GM18498 (cell line): Measurements from ENCODE around the gene SEPTIN2.
"Not testable (repeated sequence)": the region's sequence is repeated elsewhere in the genome, so short reads cannot be mapped to it uniquely, and the experiment has no call there.

Experiments used
- ATAC-seq: cut with Tn5 transposase; IDR thresholded peaks from one replicate; pipeline ENCODE4 v1.9.1; 2021; ENCODE audit warnings: mild to moderate bottlenecking, moderate library complexity; ENCODE audit not compliant: unreplicated experiment

The SEPTIN2 gene

DNA sequence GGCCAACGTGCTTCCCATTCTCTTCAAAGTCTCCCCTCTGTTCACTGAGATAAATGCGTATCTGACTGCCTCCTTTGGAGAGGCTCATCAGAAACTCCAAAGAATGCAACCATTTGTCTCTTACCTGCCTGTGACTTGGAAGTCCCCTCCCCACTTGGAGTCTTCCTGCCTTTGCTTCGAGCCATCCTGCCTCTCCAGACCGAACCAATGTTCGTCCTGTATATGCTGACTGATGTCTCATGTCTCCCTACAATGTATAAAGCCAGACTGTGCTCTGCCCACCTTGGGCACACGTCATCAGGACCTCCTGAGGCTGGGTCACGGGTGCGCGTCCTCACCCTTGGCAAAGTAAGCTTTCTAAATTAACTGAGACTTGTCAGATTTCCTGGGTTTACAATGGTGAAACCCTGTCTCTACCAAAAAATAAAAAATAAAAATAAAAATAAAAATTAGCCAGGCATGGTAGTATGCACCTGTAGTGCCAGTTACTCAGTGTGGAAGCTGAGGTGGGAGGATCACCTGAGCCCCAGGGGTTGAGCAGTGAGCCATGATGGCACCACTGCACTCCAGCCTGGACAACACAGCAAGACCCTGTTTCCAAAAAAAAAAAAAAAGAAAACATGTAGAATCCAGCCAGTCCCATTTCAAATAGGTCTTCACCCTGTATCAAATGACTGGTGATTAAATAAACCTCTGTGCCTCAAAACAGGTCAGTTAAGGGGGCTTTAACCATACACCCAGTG is 29.2 kb upstream of the SEPTIN2 start:
- ATAC-seq, result no peak

DNA sequence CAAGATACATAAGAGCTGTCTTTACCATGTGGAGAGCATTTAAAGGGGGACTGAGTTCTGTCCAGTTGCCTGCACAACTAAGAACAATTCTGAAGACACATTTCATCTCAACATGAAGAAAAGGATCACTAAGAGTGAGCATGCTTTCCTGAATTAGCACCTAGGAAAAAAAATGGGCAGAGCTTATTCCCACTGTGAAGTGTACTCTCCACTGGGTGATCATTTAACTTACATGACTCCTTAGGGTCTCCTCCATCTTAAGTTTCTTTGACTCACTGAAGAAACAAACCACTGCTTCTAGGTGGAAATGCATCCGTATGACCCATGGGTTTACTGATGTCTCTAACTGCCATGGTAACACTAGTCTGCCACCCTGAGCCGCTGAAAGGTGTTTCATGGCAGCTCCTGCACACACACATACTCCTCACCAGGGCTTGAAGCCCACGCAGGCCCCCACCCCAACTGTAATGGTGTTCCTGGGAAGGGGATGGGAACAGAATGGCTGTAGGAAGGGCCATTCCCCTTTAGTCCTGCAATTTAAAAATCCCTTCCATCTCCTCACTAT is 27.3 kb upstream of the SEPTIN2 start:
- no peak for ATAC-seq

DNA sequence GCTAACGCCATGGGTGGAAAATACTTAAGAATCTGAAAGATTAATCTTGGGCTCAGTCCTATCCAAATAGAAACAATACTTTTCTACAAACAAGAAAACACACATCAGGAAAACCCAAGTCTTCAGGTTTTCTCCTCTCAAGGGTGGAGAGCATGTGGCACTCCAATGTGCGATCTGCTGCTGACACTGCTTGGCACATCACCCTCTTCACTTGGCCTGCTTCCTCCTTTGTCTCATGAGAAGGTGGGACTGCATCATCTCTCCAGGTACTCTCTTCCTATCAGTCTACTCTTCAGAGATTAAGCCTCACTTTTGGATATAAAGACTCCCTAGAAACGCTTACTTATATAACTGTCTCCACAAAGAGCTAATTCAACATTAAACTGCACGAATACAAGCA is 26.7 kb upstream of the SEPTIN2 start:
- no peak for ATAC-seq

DNA sequence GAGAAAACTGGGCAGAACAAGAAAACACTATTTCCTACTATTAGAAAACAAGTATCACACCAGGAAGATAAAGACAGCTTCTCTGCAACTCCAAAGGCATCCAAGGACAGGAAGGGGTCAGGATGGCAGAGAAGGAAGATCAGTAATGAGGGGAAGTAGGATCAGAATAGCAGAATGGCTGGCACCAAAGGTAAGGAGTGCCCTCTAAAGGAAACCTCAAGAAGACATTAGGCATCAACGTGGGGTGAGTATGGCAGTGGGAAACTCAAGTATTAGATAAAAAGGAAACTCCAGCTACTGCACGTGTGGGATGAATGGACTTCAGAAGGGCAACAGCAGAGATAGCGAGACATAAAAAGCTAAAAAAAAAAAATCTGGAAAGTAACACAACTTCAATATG is 26.1 kb upstream of the SEPTIN2 start:
- no peak for ATAC-seq

DNA sequence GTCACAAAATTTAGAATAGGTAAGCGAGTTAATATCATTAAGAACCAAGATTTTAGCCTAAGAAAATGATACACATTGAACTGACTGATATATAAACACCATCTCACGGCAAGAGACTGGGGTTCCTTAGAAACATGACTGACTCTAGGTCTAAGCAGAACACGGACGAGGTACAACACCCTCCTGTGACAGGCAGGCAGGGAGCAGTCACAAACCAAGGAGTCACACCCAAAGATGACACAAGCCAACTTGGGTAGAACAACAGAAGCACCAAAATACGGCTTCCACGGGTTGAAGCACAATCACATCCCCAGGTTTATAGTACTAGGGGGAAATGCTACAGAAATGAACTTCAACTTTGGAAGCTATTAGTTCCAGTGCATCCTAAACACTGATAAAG is 24.6 kb upstream of the SEPTIN2 start:
- ATAC-seq, result no peak

DNA sequence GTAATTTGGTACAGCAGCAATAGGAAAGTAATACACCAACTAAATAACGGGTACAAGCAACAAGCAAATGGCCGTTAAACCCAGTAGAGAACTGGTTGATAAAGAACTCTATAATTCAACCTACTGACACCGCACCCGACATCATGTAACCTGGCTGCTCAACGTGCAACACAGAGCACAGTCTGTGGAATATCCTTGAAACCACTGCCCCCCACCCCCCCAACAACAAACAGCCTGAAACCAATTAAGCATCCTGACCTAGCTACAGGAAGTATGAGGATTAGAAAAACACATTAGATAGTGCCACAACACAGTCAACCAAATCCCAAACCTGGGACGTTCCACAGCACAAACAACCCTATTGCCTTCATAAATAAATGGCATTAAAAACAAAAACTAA is 23.7 kb upstream of the SEPTIN2 start:
- ATAC-seq, result no peak

DNA sequence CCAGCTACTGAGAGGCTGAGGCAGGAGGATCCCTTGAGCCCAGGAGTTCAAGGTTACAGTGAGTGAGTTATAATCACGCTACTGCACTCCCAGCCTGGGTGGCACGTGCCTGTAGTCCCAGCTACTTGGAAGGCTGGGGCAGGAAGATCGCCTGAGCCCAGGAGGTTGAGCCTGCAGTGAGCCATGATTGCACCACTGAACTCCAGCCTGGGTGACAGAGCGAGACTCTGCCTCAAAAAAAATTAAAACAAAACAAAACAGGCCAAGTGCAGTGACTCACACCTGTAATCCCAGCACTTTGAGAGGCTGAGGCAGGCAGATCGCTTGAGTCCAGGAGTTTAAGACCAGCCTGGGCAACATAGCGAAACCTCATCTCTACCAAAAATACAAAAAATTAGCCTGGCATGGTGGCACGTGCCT is 22.3 kb upstream of the SEPTIN2 start:
- not testable (repeated sequence) for ATAC-seq

DNA sequence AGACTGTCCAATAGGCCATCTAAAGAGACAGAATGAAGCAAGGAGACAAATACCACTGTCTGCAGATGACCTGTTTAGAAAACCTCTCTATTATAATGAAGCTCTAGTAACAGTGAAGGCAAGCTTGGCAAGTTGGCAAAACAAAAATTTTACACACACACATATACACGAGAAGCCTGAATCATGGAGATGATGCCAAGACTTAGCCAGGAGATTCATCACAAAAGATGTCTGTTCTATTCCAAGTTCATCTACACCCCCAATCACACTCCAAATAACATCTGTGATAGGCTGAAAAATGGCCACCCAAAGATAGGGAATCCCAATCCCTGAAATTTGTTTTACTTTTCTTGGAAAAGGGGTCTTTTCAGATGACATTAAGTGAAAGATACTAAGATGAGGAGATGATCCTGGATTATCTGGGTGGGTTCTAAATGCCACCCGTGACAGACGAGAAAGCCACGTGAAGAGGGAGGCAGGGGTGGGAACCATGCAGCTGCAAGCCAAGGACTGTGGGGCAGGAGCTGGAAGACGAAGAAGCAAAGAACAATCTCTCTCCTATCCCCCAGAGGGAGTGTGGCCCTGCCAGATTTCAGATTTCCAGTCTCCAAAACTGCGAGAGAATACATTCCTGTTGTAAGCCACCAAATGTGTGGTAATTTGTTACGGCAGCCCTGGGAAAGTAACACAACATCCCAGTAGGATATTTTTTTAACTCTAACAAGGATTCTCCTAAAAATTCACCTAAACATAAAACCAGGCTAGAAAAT is 20.2 kb upstream of the SEPTIN2 start:
- ATAC-seq, result no peak

DNA sequence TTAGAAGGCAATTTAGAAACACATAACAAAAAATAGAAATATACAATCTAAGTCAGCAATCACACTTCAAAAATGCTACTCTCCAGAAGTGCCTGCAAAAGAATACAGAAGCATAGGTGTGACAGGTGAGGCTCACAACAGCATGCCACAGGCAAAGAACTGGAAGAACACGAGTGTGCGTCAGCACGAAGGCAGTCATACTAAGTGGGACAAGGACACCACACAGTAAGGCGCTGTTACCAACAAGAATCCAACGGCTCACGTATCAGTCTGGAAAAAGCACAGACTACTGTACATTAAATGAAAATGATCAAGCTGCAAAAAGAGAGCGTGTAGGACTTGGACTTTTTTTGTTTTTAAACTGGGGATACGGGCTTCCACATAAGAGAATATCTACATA is 19.0 kb upstream of the SEPTIN2 start:
- no peak for ATAC-seq

DNA sequence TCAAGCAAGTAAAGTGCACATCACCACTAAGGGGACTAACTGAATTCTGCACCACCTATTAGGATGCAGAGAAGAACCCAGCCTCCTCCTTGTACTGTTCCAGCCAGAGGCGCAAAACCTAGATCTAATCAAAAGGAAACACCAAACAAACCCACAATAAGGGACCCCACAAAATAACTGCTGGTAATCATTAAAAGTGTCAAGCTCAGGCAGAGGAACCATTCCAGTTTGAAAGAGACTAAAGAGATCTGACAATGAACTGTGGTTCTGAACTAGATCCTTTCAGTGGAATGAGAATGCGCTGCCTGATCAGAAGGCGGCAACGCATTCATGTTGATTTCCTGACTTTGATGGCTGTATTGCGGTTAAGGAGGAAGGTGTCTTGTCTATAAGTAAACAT is 17.1 kb upstream of the SEPTIN2 start:
- no peak for ATAC-seq

DNA sequence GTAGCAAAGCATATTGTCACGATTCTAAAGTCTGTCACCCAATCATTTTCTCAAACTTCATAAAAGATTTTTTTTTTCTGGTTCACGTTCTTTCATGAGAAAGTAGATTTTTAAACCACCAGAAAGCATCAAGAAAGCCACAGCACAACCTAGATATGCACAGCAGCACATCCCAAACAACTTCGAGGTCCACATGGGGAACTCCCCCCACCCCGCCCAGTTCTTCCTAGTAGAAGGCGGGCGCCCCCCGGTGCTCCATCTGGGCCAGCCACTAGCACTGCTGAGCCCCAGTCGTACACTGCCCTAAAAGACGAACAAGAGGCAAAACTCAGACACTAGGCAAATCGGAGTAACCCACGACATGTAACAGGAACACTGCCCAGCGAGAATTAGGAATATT is 15.7 kb upstream of the SEPTIN2 start:
- ATAC-seq, result no peak

DNA sequence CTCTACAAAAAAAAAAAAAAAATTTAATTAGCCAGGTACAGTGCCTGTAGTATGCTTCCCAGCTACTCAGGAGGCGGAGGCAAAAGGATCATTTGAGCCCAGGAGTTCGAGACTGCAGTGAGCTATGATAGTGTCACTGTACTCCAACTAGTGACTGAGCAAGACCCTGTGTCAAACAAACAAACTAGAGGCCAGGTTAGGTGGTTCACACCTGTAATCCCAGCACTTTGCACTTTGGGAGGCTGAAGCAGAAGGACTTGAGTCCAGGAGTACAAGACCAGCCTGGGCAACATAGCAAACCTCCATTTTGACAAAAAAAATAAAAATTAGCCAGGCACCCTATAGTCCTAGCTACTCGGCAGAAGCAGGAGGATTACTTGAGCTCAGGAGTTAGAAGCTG is 13.6 kb upstream of the SEPTIN2 start:
- no peak for ATAC-seq

DNA sequence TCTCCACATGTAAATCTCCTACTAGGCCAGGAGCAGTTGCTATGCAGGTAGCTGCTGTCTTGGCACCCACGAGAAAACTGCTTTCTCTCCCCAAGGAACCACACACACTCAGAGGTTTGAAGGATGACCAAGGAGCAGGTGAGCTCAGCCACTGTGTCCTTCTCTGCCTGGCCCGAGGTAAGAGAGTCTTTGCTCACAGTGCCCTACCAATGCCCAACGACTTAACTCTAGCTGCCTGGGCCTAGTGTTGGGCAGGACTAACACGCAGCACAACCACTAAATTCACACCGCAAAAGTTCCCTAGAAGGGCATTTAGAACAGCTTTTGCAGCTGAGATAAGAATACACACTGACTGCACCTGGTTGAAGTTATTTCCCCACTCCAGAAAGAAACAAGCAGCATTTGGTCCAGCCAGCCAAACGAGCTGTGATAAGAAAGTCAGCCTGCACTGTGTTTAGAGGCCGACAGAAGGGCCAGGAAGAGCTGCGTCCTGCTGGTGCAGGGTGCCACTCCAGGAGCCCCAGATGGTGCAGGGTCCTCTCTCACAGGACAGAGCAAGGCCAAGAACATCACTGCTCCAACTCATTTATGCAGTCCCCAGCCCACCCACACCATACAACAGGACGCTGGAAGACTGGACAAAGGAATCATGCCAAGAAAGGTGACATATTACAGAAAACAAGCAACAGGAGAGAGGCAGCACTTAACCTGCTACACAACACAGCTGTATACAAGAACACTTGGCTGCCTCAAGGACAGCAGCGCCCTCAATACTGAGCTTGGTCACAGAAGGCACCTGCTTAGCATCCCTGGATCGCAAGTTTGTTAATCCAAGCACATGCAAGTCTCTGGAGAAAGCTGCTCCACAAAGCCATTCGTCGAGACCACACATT is 12.7 kb upstream of the SEPTIN2 start:
- no peak for ATAC-seq

DNA sequence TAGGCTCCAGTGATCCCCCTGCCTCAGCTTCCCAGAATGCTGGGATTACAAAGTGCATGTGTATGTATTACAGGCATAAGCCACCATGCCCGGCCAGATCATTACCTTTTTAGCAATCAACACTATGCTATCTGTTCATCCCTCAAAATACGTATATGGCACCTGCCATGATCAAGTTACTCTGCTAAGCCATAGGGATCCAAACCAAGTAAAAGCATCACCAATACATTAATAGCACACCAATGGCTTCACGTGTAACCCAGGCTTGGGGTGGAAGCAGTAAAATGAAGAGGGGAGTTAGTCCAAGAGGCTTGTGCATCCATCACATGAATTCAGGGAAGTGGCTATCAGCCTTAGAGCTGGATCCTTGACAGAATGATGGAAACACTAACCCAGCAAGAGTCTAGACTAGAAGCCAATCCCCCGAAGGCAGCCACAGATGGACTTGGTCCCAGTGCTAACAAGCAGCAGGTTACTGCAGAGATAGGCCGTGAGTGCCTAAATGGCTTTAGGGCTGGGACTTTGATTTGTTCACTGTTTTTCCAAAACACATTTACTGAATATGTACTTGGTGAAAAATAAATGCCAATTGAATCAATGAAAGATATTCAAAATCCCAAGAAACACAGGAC is 11.6 kb upstream of the SEPTIN2 start:
- ATAC-seq, result no peak

DNA sequence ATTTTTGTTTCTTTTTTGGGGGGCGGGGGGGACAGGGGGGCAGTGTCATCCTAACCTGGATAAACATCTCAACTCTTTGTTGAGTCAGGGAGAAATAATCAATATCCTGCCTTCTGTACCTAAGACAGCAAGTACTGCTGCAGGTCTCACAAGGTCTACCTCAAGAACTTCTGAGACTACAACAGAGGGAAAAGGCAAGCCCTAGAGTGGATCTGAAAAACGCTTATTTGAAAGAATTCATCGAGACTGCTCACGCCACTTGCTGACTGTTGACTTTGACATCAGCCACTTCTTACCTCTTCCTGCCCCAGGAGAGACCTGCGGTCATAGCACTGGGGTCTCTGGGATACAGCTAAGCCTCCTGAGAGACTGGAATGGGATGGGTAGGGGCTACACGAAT is 8.7 kb upstream of the SEPTIN2 start:
- no peak for ATAC-seq

DNA sequence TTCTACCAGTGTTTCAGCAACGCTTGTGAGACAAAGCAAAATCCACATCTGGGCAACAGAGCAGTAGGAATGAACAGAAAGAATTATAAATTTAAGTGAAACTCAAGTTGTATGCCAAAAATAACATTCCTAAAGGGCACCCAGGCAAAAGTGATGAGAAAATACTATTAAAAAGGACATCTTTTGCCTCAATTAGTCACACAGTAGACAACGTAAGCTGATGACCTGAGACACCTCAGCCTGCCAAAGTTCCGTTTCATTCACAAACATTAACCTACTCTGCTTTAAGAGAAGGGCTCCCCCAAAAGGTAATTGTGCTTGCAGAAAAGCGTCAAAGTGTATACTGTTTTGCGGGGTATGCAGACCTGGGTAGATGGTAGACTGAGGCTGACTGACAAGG is 7.5 kb upstream of the SEPTIN2 start:
- ATAC-seq, result no peak

DNA sequence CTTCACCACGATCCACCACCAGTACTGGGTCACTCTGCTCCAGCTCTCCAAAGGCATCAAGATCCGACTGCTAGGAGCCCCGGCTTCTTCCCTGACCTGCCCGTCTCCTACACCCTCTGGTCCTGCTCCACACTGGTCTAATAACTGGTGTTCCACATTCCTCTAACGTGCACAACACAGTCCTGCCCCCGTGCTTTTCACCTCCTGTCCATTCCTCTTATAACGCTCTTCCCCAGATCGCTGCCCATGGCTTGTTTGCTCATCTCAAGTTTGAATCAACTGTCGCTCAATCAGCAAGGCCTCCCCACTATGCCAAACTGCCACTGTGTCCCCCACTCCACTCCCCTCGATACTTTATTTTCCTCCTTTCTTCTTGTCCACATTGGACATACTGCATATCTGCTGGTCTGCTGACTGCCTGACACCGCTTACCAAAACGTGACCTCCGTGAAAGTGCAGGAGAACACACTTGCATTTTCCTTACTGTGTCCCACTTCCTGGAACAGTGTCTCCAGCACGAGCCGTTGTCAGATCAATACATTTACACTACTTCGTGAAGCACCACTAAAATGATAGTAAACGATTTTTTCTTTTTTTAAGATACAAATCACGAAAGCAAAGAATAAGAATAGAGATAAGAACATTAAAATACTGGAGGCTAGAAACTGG is 6.8 kb upstream of the SEPTIN2 start:
- ATAC-seq, result no peak

DNA sequence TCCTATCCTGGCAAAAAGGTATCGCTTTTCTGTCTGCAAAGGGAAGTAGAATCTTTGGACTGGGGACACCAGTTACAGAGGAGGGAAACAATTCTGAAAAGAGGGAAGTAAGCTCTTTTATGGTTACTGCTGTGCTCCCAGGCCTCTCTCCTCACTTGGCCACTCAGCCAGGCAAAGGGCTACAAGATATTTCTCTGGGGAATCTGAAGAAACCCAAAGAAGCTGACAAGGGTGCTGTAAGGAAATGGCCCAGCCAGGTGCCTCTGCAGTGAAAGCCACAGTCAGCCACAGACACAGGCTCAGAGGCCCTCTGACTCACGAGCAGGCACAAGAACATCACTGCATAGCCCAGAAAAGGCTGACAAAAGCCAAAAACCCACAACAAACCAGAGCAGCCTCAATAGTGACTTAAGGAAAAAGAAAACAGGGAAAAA is 6.0 kb upstream of the SEPTIN2 start:
- peak; percentile 50 for ATAC-seq

DNA sequence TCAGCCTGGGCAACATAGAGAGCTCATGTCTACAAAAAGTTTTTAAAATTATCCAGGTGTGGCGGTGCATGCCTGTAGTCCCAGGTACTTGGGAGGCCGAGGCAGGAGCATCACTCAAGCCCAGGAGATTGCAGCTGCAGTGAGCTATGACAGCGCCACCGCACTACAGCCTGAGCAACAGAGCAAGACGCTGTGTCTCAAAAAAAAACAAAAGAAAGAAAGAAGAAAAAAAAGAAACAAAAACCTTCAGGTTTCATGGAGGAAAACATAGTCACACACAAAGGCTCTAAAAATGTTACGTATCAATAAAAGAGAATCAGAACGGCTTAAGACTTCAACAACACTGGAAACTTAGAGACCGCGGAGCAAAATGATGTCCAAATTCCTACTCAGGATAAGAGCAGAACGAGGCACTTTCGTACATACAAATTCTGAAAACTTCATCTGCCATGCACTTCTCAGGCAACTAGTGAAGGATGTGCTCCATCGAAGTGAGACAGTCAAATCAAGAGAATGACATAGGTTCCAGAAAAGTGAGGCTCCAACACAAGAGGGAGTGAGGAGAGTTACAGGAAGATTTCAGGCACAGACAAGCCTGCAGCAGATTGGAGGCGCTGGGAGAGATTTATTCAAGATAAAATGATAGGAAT is 4.7 kb upstream of the SEPTIN2 start:
- ATAC-seq, result no peak

DNA sequence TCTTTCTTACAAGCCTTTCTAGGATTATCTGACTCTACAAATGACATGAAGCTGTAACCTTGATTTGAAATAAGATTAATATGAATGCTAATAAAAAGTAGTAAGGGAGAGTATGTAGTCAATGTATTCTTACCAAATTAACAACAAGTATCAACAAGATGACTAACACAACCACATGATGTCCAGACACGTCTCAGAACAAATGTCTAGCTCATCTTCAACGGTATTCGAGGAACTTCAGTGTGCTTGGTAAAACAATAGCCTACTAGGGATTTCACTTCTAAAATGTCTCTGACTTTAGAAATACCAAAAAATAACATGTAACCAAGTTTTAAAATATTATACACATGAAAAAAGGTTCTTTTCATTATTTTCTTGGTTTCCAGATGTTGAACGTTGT is 3.6 kb upstream of the SEPTIN2 start:
- ATAC-seq, result no peak
